Transverse colon (tissue), 4 donors: ENCODE results near the gene ITPKB. TPM values are rescaled to one million over a fixed set of nuclear protein-coding genes. Genes with fewer than 3 reads are reported as not detected.
A peak's percentile ranks its signal among the peaks of the same experiment; 100 is the strongest.

Source experiments
- DNase-seq: peaks from one replicate; pipeline ENCODE4 v3.0.0-alpha.2; 2019
- H3K27ac ChIP-seq, 4 donors: fragments of 200-600 bp; sonication (generic); 2 replicates each; pipeline ENCODE4 v1.5.1; 2016 to 2018; ENCODE audit warnings: inconsistent platforms in 4 of 4
- H3K27me3 ChIP-seq: fragments of 200-600 bp; sonication (generic); 2 replicates; pipeline ENCODE4 v1.5.1; 2017; ENCODE audit warnings: inconsistent platforms
- H3K36me3 ChIP-seq, 4 donors: fragments of 200-600 bp; sonication (generic); 2 replicates each; pipeline ENCODE4 v1.5.1; 2017 to 2019; ENCODE audit warnings: inconsistent platforms in 4 of 4
- H3K4me1 ChIP-seq, 4 donors: fragments of 200-600 bp; sonication (generic); 2 replicates each; pipeline ENCODE4 v1.5.1; 2017 to 2020; ENCODE audit warnings: inconsistent platforms in 4 of 4
- H3K4me3 ChIP-seq, 4 donors: fragments of 200-600 bp; sonication (generic); 1 replicate in 1 of 4; 2 replicates in 3 of 4; pipeline versions ENCODE4 v1.5.1 to v1.6.1; 2017 to 2019; ENCODE audit warnings: inconsistent platforms in 4 of 4
- H3K9me3 ChIP-seq, 2 donors: fragments of 200-600 bp; sonication (generic); 2 replicates each; pipeline ENCODE4 v1.5.1; 2017 to 2019; ENCODE audit warnings: inconsistent platforms in 2 of 2
- EP300 ChIP-seq: sonication (generic); formaldehyde crosslinking; IDR thresholded peaks from one replicate; pipeline ENCODE4 v1.6.1; 2017; ENCODE audit warnings: antibody characterized with exemption, low read depth
- POLR2A ChIP-seq: fragments of 450-650 bp; IDR thresholded peaks from one replicate; pipeline ENCODE4 v1.6.1; 2016; ENCODE audit warnings: antibody characterized with exemption, mild to moderate bottlenecking, moderate library complexity
- POLR2AphosphoS5 ChIP-seq, 3 donors: sonication (generic); formaldehyde crosslinking; IDR thresholded peaks; one replicate each; pipeline ENCODE4 v1.6.1; 2016; ENCODE audit warnings: antibody characterized with exemption in 3 of 3
- WGBS, 2 donors: methylation state at CpG; one replicate each; pipeline ENCODE4 v1.1.5; 2018; ENCODE audit warnings: low coverage in 1 of 2; 5-methylcytosine and 5-hydroxymethylcytosine counted together
- in situ Hi-C, 4 donors: fragments of 200-750 bp; cut with MboI; loops; one replicate each; pipeline versions ENCODE4 v1.15.0 to v1.15.1; 2017; ENCODE audit warnings: low sequenced_read_pairs in 3 of 4, low pct_ligation_motif_present in 1 of 4, low pct_unique_long_range_greater_than_20kb in 1 of 4
- intact Hi-C: fragments of 100-400 bp; cut with DNase I; formaldehyde crosslinking; loops from one replicate; pipeline ENCODE4 v1.15.1; 2023; ENCODE audit warnings: low total_unique reads
- total RNA-seq, 4 donors: library from RNA; depleted of rRNA; stranded (reverse); fragments of >200 nt; gene quantifications; one replicate each; pipeline ENCODE4 v1.1.0, GENCODE V29; 2016
- TF ChIP-seq, protein P1 (sequence below), 5 experiments: fragments of 200-600 bp in 3 of 5; fragments of 450-650 bp in 2 of 5; sonication (generic) in 3 of 5; IDR thresholded peaks; 1 replicate in 2 of 5; 2 replicates in 3 of 5; pipeline ENCODE4 v1.5.1; 2016 to 2017; ENCODE audit warnings: antibody characterized with exemption in 5 of 5, inconsistent platforms in 3 of 5, mild to moderate bottlenecking in 2 of 5, moderate library complexity in 1 of 5

The ITPKB gene
- total RNA-seq, 4 donors from 2014 or later: 14.3 to 57.6 (median 23.7) TPM

DNA sequence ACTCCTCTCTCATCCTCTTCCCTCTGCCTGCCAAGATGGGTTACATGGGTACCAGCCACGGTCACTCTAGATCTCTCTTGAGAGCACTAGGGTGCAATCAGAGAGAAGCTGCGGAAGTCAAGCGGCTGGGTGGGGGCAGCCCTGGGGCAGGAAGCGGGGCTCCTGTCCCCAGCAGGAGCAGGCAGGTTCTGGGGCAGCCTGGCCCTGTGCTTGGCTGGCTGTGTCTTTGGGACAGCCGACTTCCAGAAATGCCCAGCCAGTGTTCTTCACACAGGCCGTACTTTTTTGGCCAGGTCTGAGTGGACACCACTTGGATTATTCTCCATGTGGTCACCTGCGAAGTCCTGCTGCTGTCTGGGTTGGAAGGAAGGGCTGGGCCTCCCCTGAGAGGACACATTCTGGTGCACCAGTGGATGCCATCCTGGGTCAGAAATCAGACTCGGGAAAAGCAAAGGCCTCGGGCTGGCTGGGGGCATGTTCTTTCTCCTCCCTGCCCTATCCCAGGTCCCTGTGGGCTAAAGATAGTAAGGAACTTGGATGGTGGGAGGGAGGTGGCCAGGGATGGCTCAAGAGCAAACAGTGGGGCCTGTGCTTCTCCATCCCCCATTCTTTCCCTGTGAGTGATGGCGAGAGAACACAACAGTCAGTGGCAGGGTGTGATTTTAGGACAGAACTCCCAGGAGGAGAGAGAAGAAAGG, 93.7 kb downstream of the ITPKB start:
- TF ChIP-seq EP300 (no peak), POLR2AphosphoS5 (IDR thresholded peaks at IDR 0.05) (no peak), POLR2A (no peak)
- Histone ChIP-seq H3K27ac (peak overlapping the region in 3 of 4 donors; percentile 58 to 72 (median 61)), H3K4me3 (no peak overlapping the region), H3K27me3 (no peaks in the 10 kb centered on the region), H3K4me1 (peaks cover 26 to 37% (median 34%) of the 10 kb centered on the region in 4 donors), H3K9me3 (no peaks in the 10 kb centered on the region), H3K36me3 (peaks cover 0 to 17% (median 0%) of the 10 kb centered on the region in 4 donors)
- DNase-seq: no peak
- in situ Hi-C loops (loop anchor here in 1 of 4 donors (25.0 kb wide), 1 partner anchor 792 kb away; no protein-coding TSS in a partner anchor), intact Hi-C loops (no loop called here)
- WGBS, 2 donors: 86% methylated on average over 10 of the region's 10 CpGs; no CpG with 5 or more reads in 1 of the 2 donors

DNA sequence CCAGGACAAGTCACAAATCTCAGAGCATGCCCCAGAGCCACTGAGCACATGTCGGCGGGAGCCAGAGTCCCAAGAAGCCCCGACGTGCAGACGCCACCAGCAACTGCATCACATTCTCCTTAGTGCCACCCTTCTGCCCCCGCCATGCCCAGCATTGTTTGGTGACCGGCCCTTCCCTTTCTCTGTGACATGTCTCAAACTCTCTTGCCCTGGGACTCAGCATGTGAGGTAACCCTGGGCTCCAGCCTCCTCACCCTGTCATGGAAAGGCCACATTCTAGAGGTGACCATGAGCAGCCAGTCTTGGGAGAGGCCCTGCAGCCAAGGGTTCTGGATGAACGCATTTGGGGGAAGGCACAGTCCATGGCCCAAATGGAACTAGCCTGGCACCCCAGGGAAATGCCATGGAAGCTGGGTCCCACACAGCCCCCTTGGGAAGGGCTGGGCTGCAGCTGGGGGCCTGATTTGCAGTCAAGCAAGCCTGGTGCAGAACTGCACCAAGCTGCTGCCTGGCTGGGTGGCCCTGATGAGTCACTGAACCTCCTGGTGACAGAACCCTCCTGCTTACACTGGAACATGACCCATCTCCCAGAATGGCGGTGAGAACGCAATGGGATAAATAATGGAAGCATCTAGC, 94.4 kb downstream of the ITPKB start:
- Histone ChIP-seq H3K27me3 (no peaks in the 10 kb centered on the region), H3K4me3 (no peak overlapping the region), H3K9me3 (no peaks in the 10 kb centered on the region), H3K36me3 (peaks cover 0 to 17% (median 0%) of the 10 kb centered on the region in 4 donors), H3K27ac (peak overlapping the region in 2 of 4 donors; percentile 58 to 72), H3K4me1 (peaks cover 24 to 36% (median 32%) of the 10 kb centered on the region in 4 donors)
- WGBS, 2 donors: 84 to 100% methylated on average over 2 to 10 of the region's 10 CpGs
- intact Hi-C loops (no loop called here), in situ Hi-C loops (loop anchor here in 1 of 4 donors (5.0 to 25.0 kb wide), 2 partner anchors 188 to 793 kb away; no protein-coding TSS in a partner anchor)
- no peak for DNase-seq
- no peak for TF ChIP-seq POLR2AphosphoS5 (IDR thresholded peaks at IDR 0.05)
- no peak for TF ChIP-seq POLR2A
- TF ChIP-seq, protein P1, sequence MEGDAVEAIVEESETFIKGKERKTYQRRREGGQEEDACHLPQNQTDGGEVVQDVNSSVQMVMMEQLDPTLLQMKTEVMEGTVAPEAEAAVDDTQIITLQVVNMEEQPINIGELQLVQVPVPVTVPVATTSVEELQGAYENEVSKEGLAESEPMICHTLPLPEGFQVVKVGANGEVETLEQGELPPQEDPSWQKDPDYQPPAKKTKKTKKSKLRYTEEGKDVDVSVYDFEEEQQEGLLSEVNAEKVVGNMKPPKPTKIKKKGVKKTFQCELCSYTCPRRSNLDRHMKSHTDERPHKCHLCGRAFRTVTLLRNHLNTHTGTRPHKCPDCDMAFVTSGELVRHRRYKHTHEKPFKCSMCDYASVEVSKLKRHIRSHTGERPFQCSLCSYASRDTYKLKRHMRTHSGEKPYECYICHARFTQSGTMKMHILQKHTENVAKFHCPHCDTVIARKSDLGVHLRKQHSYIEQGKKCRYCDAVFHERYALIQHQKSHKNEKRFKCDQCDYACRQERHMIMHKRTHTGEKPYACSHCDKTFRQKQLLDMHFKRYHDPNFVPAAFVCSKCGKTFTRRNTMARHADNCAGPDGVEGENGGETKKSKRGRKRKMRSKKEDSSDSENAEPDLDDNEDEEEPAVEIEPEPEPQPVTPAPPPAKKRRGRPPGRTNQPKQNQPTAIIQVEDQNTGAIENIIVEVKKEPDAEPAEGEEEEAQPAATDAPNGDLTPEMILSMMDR (IDR thresholded peaks at IDR 0.05): no peak
- no peak for TF ChIP-seq EP300

DNA sequence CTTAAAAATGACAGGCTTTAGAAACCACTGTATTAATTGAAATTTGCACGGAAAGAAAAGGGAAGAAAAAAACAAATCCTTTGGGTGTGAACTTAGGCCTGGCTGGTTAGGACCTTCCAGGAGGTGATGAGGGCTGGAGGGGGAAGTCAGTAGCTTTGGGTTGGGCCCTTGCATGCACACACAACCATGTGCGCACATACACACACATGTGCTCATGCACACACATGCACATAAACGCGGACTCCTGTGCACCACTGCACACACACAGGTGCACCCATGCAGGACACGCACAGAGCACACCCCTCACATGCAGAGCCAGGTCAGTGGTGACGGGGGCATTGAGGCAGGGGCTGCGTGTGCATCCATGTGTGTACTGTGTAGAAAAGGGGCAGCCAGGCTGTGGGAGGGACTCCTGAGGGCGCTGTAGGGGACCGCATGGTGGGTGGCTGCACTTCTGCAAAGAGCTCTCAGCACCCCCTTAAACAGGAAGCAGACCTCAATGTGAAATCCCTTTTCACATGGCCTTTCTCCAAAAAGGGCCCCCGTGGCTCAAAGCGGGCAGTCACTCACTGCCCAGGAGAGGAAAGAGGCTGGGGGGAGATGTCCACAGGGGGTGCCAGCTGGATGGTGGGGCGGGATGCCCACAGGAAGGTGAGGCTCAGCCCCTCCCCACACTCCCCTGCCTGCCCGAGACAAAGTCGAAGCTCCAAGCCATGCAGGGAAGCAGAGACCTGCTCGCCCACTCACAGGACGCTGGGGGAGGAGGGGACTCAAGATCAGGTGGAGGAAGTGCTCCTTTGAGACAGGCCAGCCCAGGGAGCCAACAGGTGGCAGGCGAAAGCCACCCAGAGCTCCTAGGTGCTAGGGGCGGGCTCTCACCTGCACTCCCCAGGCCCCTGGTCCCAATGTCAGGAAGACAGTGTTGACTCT, 95.2 kb downstream of the ITPKB start:
- TF ChIP-seq POLR2AphosphoS5 (IDR thresholded peaks at IDR 0.05) (no peak), POLR2A (no peak)
- DNase-seq: no peak
- H3K27me3 ChIP-seq: no peaks in the 10 kb centered on the region
- in situ Hi-C loops: loop anchor here in 1 of 4 donors (5.0 to 25.0 kb wide), 2 partner anchors 188 to 793 kb away; no protein-coding TSS in a partner anchor
- 71% methylated on average over 18 of the region's 18 CpGs; no CpG with 5 or more reads in 1 of the 2 donors for WGBS, 2 donors
- H3K4me1 ChIP-seq: peaks cover 24 to 36% (median 32%) of the 10 kb centered on the region in 4 donors
- intact Hi-C loops: no loop called here
- no peak overlapping the region for H3K4me3 ChIP-seq
- peaks cover 0 to 17% (median 0%) of the 10 kb centered on the region in 4 donors for H3K36me3 ChIP-seq
- H3K9me3 ChIP-seq: no peaks in the 10 kb centered on the region
- peak overlapping the region in 3 of 4 donors; percentile 11 to 67 (median 58) for H3K27ac ChIP-seq

DNA sequence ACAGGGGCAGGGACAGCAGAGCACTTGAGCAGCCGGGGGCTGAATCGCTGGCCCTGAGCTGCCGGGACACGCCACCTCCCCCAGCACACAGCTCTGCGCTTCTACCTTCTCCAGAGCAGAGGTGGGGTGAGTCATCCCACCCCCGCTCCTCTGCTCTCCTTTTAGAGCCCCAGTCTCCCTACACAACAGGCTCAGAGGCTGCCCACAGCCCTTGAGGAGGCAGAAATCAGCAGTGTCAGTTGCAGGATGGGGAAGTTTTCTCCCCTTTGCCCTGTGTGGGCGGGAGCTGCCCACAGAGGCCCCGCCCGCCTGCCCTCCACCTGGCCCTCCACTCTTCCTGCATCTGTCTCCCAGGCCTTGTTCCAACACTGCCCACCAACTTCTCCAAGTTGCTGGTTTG, 95.9 kb downstream of the ITPKB start:
- H3K36me3 ChIP-seq: peaks cover 0 to 13% (median 0%) of the 10 kb centered on the region in 4 donors
- no peaks in the 10 kb centered on the region for H3K9me3 ChIP-seq
- peak overlapping the region; percentile 11 to 67 (median 37) for H3K27ac ChIP-seq
- no peaks in the 10 kb centered on the region for H3K27me3 ChIP-seq
- intact Hi-C loops: no loop called here
- in situ Hi-C loops: loop anchor here in 1 of 4 donors (5.0 to 25.0 kb wide), 2 partner anchors 189 to 794 kb away; no protein-coding TSS in a partner anchor
- TF ChIP-seq POLR2A (no peak), POLR2AphosphoS5 (IDR thresholded peaks at IDR 0.05) (no peak), EP300 (no peak)
- TF ChIP-seq, protein P1 (IDR thresholded peaks at IDR 0.05): no peak
- H3K4me1 ChIP-seq: peaks cover 24 to 41% (median 35%) of the 10 kb centered on the region in 4 donors
- no peak for DNase-seq
- WGBS, 2 donors: 67% methylated on average over 9 of the region's 9 CpGs; no CpG with 5 or more reads in 1 of the 2 donors
- no peak overlapping the region for H3K4me3 ChIP-seq
